GM19328 (cell line): ENCODE measurements around the gene ADORA2B.
"Not testable (repeated sequence)": the region's sequence is repeated elsewhere in the genome, so short reads cannot be mapped to it uniquely, and the experiment has no call there.

Experiments used
- ATAC-seq: cut with Tn5 transposase; IDR thresholded peaks from one replicate; pipeline ENCODE4 v1.9.1; 2021; ENCODE audit warnings: mild to moderate bottlenecking, moderate library complexity; ENCODE audit not compliant: unreplicated experiment

Gene ADORA2B

DNA sequence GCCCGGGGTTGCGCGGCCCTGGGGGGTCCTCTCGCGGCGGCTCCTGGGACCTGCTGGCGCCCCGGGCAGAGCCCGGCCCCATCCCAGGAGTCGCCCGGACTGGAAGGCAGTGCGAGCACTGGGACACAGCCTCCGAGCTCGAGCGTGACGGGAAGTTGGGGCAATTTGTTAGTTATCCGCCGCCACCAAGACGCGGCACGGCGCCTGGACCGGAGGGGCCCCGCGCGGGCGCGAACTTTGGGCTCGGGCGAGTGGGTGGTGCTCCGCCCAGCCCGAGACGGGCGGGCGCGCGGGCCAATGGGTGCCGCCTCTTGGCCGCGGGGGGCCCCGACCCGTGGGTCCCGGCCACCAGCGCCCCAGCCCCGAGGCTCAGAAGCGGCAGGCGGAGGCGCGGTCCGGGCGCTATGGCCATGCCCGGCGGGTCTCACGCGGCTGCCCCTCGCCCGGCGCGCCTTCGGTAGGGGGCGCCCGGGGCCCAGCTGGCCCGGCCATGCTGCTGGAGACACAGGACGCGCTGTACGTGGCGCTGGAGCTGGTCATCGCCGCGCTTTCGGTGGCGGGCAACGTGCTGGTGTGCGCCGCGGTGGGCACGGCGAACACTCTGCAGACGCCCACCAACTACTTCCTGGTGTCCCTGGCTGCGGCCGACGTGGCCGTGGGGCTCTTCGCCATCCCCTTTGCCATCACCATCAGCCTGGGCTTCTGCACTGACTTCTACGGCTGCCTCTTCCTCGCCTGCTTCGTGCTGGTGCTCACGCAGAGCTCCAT is at the start of gene ADORA2B:
Gene ADORA2B, plus strand, starts transcription at position 372 of the 768 bp plus-strand sequence. Its CDS starts 119 bp downstream, at position 491.
- ATAC-seq, result no peak

DNA sequence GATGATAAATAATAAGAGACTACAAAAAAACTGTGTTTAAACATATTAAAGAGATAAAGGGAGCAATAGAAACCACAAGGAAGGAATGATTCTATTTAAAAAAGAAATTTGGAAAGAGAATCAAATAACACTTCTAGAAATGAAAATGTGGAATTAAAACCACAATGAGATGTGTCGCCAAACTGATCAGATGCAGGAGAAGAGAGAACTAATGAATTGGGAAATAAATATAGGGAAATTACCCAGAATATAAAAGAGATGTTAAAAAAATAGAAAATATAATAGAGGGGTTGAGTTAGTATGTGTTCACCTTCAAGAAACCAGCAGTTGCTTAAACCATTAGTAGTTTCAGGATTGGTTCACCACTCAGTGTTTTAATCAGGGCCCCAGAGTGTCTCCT is 48.7 kb upstream of the ADORA2B start:
- no peak for ATAC-seq

DNA sequence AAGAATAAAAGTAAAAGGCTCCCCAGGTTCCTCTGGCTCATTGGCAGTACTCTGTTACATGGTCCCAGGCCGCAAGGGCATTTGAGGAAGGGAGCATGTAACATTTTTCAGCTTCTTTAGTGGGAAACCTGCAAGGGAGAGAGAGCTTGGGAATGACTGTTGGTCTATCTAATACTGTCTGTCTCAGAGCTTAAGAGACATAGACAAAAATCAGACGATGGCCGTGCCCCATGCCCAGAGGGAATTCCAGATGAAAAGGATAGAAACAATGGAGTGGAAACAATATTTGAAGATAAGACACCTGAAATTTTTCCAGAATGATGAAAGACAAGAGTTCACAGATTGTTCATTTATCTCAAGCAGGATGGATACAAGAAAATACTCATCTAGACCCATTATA is 48.1 kb upstream of the ADORA2B start:
- ATAC-seq, result no peak

DNA sequence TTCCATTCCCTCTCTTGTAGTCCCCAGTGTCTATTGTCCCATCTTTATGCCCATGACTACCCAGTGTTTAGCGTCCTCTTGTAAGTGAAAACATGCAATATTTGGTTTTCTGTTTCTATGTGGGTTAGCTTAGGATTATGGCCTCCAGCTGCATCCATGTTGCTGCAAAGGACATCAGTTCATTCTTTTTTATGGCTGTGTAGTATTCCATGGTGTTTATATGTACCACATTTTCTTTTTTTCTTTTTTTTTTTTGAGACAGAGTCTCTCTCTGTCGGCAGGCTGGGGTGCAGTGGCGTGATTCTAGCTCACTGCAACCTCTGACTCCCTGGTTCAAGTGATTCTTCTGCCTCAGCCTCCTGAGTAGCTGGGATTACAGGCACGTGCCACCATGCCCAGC is 45.3 kb upstream of the ADORA2B start:
- ATAC-seq, result not testable (repeated sequence)

DNA sequence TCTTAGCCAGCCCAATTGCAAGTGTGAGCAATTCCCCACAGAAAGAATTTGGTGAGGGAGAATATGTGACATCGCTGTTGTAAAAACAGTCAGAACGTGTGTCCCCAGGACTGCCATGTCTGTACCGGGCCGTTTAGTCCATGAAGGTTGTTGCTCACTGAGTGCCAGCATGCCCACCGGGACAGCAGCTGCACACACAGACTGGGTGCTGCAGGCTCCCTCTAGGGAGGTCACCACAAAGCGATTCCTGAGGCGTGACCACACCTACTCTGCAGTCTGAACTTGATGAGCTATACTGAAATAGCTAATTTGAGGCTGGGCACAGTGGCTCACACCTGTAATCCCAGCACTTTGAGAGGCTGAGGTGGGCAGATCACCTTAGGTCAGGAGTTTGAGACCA is 44.1 kb upstream of the ADORA2B start:
- ATAC-seq, result no peak

DNA sequence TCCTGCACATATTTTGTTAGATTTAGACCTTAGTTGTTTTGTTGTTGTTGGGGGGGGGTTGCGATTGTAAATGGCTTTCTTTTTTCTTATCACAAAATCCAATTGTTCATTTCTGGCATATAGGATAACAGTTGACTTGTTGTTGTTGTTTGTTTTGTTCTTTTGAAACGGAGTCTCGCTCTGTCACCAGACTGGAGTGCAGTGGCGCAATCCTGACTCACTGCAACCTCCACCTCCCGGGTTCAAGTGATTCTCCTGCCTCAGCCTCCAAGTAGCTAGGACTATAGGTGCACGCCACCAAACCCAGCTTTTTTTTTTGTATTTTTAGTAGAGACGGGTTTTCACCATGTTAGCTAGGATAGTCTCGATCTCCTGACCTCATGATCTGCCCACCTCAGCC is 39.7 kb upstream of the ADORA2B start:
- not testable (repeated sequence) for ATAC-seq

DNA sequence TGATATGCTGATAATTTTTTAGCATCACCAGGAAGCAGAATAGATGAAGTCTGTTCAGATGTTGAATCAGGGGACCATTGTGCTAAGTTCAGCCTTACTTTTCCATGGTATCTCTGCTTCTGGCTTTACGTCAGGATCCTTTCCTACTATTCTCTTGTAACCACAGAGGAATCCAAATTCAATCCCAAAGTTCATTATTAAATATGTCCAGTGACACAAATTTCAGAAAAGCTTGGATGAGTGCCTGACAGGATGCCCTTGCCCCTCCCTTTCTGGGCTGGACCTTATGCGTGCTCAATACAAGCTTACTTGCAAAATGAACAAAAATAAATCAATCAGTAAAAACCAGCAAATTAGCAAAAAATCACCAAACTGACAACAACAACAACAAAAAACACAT is 37.6 kb upstream of the ADORA2B start:
- ATAC-seq, result no peak

DNA sequence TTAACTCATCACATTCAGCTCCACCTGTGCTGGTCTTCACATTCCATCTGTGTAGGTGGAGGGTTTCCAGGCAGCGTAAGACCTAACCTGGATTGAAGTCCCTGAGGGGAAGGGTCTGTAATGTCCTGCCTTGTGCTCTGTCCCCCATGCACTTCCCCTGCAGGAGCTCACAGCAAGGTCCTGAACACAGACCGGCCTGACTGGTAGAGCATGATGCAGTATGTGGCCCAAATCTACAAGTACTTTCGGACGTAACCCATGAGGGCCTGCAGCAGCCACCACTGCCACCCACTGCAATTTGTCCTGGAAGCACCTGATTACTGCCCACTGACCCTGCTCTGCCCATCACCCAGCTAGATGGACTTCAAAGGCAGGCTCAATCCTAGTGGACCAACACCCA is 36.6 kb upstream of the ADORA2B start:
- no peak for ATAC-seq

DNA sequence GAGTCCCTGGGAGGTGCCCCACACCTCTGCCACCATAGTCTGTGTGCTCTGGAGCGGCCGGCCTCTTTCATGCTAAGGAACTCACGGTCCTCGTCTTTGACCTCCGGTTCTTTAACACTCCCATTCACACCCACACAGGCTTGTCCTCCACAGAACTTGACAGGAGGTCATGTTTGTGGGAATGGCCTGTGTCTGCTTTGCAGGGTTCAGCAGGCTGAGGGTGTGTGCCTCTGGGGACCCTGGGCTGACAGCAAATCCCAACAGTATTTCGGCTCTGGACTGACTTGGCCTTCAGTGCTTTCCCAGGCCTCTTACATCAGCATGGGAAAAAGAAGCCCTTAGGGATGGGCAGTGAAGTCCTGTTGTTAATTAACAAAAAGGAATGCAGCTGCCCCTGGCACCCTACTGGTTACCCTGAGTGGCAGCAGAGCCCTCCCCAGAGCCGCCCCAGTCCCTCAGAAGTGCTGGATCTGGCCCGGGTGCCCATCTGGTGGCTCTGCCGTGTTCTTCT is 35.4 kb upstream of the ADORA2B start:
- ATAC-seq, result no peak

DNA sequence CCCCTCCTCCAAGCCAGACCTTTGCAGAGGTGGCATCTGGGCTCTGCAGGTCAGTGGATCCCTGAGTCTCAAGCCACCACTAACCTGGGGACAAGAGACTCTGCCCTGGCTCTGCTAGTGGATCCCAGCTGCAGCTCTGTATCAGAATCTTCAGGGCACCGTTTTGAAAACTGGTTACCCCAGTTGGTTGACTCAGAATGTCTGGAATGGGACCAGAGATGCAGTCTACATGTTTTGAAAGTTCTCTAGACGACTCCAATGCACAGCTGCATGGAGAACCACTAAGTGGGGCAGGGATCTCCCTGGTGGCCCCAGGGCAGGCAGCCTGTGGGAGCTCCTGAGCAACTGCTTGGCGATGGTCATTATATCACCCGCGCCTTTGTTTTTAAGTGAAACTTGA is 34.1 kb upstream of the ADORA2B start:
- ATAC-seq, result no peak

DNA sequence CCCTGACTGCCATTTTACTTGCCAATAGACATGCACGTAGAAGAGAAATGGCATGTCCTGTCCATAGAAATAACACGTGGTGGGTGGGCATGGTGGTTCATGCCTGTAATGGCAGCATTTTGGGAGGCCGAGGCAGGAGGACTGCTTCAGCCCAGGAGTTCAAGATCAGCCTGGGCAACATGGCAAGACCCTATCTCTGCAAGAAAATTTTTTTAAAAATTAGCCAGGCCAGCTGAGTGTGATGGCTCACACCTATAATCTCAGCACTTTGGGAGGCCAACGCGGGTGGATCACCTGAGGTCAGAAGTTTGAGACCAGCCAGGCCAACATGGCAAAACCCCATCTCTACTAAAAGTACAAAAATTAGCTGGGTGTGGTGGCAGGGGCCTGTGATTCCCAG is 33.2 kb upstream of the ADORA2B start:
- ATAC-seq, result not testable (repeated sequence)

DNA sequence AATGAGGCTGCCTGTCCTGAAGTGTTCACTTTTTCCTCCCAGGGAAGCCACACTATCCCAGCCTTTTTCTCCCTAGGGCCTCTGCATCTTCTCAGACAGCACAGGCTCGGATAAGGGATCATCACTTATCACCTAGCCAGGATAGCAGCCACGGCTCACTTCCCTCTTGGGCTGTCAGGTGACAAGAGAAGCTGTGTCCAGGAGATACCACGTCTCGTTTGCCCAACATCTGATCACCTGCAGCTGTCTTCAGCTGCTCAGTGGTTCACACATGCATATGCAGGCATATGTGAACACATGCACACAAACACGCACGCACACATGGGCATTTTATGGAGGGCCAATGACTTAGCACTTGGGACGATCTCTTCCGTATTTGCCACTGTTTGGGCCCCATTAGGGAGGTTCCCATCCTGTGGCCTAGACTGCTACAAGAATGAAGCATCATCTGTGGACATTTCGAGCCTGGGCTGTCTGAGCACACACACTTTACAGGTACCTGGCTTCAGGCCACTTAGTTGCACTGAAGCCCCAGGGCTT is 32.4 kb upstream of the ADORA2B start:
- no peak for ATAC-seq

DNA sequence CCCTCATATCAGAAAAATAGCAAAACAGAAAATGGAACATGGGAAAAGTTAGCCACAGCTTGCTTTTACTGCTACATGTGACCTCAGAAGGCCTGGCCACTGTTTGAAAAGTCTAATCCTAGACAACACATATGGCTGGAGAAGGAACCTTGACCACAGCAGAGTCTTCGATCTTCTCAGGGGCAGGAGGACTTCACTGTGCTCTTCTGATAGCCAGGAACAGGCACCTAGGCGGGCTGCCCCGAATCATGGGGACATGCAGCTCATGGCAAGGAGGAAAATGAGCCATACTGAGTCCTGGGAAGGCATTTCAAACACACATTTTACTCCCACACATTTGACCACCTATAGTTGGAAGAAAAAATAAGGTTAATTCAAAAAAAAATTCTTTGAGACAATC is 31.1 kb upstream of the ADORA2B start:
- ATAC-seq, result no peak

DNA sequence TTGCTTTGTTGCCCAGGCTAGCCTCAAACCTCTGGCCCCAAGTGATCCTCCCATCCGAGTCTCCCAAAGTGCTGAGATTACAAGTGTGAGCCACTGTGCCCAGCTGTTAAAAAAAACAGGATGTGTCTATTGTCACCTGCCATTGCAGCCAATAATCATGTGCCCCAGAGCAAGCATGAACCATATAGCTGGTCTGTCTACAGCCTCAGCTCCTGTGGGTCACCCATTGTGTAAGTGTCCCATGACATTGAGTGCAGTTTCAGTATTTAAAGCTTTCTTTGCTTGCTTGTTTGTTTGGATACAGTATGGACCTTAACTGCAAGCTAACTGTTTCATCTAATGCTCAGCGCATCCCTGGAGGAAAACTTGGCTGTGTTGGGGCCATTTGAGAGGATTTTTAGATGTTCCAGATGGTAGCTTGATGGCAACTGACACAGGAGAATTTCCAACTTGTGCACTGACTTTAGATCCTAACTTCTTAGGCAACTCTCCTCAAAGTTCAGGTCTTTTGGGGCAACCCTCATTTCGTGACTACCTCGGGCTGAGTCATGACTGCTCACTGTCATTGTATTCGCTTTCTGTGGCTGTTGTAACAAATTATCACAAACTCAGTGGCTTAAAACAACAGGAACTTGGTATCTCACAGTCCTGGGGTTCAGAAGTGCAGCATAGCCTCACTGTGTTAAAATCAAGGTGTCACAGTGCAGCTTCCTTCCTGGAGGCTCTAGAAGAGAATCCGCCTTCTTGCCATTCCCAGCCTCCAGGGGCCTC is 30.3 kb upstream of the ADORA2B start:
- no peak for ATAC-seq

DNA sequence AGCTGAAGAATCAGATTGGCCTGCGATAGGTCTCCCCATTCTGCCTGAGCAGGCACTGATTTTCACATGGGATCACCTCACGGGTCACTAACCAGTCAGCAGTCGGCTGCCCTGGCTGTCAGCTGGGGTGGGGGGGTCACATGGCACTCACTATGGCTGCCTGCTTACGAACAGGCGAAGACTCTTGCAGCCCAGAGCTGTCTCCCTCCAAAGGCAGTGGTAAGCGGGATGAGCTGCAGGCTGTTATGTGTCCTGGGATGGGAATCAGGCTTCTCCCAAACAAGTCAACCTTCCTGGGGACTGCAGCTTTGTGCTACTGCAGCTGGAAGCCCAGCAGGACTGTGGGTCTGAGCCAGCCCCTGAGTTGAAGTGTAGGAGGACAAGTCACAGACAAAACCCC is 29.0 kb upstream of the ADORA2B start:
- no peak for ATAC-seq

DNA sequence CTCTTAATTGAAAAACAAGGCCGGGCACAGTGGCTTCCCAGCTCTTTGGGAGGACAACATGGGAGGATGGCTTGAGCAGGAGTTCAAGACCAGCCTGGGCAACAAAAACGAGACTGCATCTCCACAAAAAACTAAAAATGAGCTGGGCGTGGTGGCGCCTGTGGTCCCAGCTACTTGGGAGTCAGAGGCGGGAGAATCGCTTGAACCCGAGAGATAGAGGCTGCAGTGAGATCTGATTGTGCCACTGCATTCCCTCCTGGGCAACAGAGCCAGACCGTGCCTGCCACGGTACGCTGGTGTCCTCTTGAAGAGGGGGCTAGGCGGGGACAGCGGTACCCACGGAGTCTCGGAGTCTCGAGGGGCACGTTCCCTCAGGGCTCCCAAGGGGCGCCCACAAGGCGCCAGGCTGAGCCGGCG is 27.9 kb upstream of the ADORA2B start:
- no peak for ATAC-seq

DNA sequence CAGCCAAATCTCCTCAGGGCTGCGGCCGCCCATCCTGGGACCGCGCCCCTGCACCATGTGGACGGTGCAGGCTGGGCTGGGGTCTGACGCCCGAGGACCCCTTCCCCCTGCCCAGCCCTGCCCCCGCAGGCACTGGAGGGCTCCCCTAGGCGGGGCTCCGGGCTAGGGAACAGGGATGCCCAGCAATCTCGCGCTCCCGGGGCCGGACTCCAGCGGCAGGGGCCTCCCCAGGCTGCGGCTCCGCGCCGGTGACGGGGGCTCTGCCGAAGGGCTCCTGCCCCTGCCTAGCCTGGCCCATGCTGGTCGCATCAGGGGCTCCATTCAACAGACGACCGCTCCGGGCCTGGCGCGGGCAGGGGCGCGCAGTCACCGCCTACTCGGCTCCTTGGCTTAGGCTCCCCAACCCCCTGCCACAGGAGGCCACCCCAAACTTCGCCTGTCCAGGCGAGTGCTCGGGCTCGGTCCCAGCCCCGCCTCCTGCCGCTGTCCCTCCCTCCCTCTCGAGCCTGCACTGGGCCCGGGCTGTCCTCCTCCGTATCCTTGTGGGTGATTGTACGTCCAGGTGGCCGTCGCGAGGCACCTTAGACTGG is 27.4 kb upstream of the ADORA2B start:
- ATAC-seq, result no peak

DNA sequence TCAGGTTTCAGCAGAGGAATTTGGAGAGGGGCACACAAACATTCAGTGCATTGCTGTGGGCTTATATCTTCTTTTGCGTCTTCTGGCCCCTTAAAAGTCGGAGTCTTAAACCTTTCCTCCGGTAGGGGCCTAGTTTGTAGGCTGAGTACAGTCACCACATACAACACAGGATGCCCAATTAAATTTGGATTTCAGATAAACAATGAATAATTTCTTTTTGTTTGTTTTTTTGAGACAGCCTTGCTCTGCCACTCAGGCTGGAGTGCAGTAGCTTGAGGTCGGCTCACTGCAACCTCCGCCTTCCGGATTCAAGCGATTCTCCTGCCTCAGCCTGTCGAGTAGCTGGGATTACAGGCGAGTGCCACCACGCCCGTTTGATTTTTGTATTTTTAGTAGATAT is 26.7 kb upstream of the ADORA2B start:
- ATAC-seq, result no peak

DNA sequence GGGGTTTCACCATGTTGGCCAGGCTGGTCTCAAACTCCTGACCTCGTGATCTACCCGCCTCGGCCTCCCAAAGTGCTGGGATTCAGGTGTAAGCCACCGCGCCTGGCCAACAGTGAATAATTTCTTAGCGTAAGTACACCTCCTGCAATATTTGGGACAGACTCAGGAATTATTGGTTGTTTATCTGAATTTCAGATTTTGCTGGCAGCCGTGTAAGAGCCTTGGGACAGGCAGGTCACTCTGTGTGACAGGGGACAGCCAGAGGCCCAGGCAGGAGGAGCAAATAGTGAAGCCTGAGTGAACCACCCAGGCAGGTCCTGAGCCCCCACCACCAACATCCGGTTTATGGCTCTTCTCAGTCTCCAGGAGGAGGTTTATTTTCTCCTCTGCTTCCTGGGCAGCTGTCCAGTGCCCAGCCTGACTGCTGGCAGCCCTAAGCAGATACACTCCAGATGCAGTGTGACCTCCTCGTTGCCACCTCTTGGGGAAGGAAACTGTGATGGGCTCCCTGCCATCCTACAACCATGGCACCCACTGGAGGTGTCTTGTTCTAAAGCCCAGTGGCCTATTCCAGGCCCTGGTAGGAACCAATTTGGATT is 26.2 kb upstream of the ADORA2B start:
- ATAC-seq, result no peak

DNA sequence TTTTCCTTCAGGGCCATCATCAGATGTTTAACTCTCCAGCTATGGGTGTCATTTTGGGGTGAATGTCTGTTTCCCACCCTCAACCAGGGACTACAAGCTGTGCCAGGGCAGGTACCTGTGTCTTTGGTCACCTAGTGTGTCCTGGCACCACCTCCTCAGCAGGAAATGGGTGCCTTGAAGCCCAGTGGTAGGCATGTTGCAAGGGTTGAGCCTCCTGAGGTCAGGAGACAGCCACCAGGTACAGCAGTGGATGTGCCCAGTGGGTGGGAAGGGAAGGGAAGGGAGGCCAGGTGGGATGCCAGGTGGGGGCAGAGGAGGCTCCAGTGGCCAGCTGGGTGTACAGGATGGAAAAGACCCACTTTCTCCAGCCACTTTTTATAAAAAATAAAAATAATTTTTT is 25.5 kb upstream of the ADORA2B start:
- ATAC-seq, result no peak

DNA sequence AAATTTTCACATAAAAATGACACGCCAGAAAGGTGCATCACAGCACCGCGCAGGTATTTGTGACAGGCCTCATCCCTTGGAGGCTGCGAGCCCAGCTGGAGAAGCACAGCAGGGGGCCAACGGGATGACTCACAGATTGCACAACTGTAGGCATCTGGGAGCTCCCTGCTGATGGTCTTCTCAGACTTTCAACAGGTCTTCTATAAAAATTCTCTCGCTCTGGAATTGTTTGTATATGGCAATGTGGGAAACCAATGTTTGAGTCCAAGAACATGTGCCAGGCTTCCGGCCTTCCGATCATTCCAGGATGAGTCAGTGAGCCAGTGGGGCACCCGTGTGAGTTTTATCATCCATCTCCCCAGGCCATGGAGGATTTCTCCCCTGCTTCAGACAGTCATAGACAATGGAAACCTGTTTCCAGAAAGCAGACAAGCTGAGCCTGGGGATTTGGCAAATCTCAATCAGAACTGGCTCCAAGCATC is 24.1 kb upstream of the ADORA2B start:
- ATAC-seq, result no peak
